Kidney (tissue), 22 donors: ENCODE measurements around the gene CFAP221. TPM values are rescaled to one million over a fixed set of nuclear protein-coding genes. Genes with fewer than 3 reads are reported as not detected.

Source experiments
- DNase-seq, 5 donors: peaks; one replicate each; pipeline ENCODE4 v3.0.0-alpha.2; 2013 to 2020
- FAIRE-seq: peaks from 2 replicates; lab custom pipeline; 2012; peaks lifted over from hg19 to GRCh38; lab: Jason Lieb, UNC
- H3K27ac ChIP-seq, 2 donors: one replicate each; pipeline ENCODE4 v1.7.0; 2013; ENCODE audit warnings: low read depth in 2 of 2, low read length in 2 of 2, inconsistent platforms in 1 of 2
- H3K27me3 ChIP-seq: one replicate; pipeline ENCODE4 v1.7.1; 2013; ENCODE audit warnings: low read length, inconsistent platforms; ENCODE audit not compliant: control insufficient read depth, insufficient read depth
- H3K36me3 ChIP-seq, 3 donors: one replicate each; pipeline versions ENCODE4 v1.7.0 to v1.7.1; 2013; ENCODE audit warnings: low read length in 3 of 3, control low read depth in 1 of 3, inconsistent platforms in 1 of 3; ENCODE audit not compliant: insufficient read depth in 3 of 3, control insufficient read depth in 2 of 3
- H3K4me1 ChIP-seq, 3 donors: one replicate each; pipeline versions ENCODE4 v1.7.0 to v1.7.1; 2013; ENCODE audit warnings: low read length in 3 of 3, inconsistent platforms in 1 of 3, low read depth in 1 of 3; ENCODE audit not compliant: control insufficient read depth in 2 of 3, insufficient read depth in 2 of 3
- H3K4me3 ChIP-seq, 3 donors: one replicate each; pipeline versions ENCODE4 v1.7.0 to v1.8.1; 2013; ENCODE audit warnings: low read length in 3 of 3, control low read depth in 1 of 3, inconsistent platforms in 1 of 3
- H3K9ac ChIP-seq, 3 donors: one replicate each; pipeline versions ENCODE4 v1.7.0 to v1.7.1; 2013; ENCODE audit warnings: low read length in 3 of 3, control low read depth in 1 of 3, inconsistent platforms in 1 of 3
- H3K9me3 ChIP-seq, 3 donors: one replicate each; pipeline versions ENCODE4 v1.7.0 to v1.7.1; 2013; ENCODE audit warnings: low read length in 3 of 3, control low read depth in 1 of 3, inconsistent platforms in 1 of 3; ENCODE audit not compliant: control insufficient read depth in 2 of 3, insufficient read depth in 1 of 3
- intact Hi-C: fragments of 100-400 bp; cut with DNase I; formaldehyde crosslinking; loops from one replicate; pipeline ENCODE4 v1.11.1; 2022
- long read RNA-seq, 10 donors: library from polyadenylated mRNA in 1 of 10; unstranded in 1 of 10; transcript quantifications; one replicate each; pipeline ENCODE4 v2.0.0 and lab custom pipeline, GENCODE V29; 2021 to 2026
- polyA plus RNA-seq: library from polyadenylated mRNA; stranded (reverse); fragments of 350-450 nt; fragmentation: Illumina TruSeq; extraction: RNeasy Lipid Tissue Mini Kit (QIAGEN cat#74804); gene quantifications from one replicate; pipeline ENCODE4 v1.2.3, GENCODE V29; 2014; ENCODE audit warnings: low read depth, low replicate concordance; ENCODE audit not compliant: insufficient read depth
- total RNA-seq: library from RNA; stranded (reverse); fragmentation: NEBNext Ultra II Directional; extraction: Animal tissue kit (Norgen Biotek cat#: 25700); gene quantifications from one replicate; pipeline ENCODE4 v1.2.1, GENCODE V29; 2021
- TF ChIP-seq, protein P1 (sequence below): IDR thresholded peaks from 3 replicates; pipeline ENCODE4 v1.5.1; 2012; ENCODE audit warnings: mild to moderate bottlenecking, moderate library complexity, borderline replicate concordance; ENCODE audit not compliant: insufficient read depth; ENCODE audit errors: extremely low read depth
- donor health status: control.
- donor health status: control.
- donor health status: control.
- donor health status: control.
- donor health status: control.
- donor health status: DM: yes; HTN: yes; CAD: no.
- donor health status: Normal renal cell carcinoma (clear cell type).

CFAP221 gene
- total RNA-seq, result 58.7 TPM
- polyA plus RNA-seq, result 15.9 TPM
- long read RNA-seq, donor 1, result 0 reads
- long read RNA-seq, donor 2, result 0 reads
- long read RNA-seq, donor 3, result 0 reads
- long read RNA-seq, donor 4, result 0 reads
- long read RNA-seq, donor 5, result 0 reads
- long read RNA-seq, donor 6, result 0 reads
- long read RNA-seq, donor 7, partial matches to known transcripts, result 13 of 28 reads
- long read RNA-seq, donor 7, other reads (novel, unspliced or antisense), result 14 of 28 reads
- long read RNA-seq, donor 8, result 0 reads
- long read RNA-seq, donor 9, result 0 reads
- long read RNA-seq, donor 10, result 0 reads

DNA sequence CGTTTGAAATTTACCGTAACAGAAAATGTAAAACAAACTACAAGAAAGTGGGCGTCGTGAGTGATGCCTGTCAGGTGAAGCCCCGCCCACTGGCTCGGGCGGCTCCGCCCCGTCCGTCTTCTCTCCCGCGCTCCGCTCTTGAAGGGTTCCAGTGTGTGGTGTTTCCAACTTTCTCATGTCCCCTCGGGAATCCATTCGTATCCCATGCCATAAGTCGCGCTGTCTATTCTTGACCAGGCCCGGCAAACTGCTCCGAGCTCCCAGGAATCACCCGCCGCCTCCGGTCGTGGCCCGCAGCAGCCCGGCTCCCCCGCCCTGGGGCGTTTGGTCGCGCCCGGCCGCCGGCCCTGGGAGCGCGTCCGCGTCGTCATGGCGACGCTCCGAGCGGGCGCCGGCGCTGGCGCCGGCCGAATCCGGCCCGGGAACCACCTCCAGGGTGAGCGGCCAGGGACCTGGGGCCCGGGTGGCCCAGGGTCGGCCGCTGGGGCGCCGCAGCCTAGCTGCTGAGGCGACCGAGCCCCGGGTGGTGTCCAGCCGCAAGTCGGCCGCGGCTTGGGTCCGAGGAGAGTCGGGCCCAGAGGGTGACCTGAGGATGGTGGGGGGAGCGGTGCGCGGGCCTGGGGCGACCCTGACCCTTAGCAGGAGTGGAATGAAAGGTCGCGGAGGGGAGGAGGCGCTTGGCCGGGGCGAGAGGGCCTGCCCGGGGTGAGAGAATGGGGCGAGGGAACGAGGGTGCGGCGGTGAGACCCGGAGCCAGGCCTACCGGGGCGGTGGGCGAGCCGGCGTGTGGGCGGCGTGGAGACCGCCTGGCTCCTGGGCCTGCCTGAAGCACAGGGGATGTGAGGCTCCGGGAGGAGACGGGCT is at the start of gene CFAP221:
Gene CFAP221, plus strand, starts transcription at position 375 of the 864 bp plus-strand sequence. CDS start 1,683 bp downstream, outside the sequence.
- peaks cover 0 to 4% (median 0%) of the 10 kb centered on the region in 3 donors for H3K9me3 ChIP-seq
- peak within 1 kb of the TSS; percentile 93 for H3K27ac ChIP-seq
- TF ChIP-seq, protein P1, sequence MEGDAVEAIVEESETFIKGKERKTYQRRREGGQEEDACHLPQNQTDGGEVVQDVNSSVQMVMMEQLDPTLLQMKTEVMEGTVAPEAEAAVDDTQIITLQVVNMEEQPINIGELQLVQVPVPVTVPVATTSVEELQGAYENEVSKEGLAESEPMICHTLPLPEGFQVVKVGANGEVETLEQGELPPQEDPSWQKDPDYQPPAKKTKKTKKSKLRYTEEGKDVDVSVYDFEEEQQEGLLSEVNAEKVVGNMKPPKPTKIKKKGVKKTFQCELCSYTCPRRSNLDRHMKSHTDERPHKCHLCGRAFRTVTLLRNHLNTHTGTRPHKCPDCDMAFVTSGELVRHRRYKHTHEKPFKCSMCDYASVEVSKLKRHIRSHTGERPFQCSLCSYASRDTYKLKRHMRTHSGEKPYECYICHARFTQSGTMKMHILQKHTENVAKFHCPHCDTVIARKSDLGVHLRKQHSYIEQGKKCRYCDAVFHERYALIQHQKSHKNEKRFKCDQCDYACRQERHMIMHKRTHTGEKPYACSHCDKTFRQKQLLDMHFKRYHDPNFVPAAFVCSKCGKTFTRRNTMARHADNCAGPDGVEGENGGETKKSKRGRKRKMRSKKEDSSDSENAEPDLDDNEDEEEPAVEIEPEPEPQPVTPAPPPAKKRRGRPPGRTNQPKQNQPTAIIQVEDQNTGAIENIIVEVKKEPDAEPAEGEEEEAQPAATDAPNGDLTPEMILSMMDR, result no peak
- no peaks in the 10 kb centered on the region for H3K27me3 ChIP-seq
- FAIRE-seq (no peak), DNase-seq (peak; percentile 85 to 91 (median 90))
- H3K4me1 ChIP-seq, result no peaks in the 10 kb centered on the region
- no peaks in the 10 kb centered on the region for H3K36me3 ChIP-seq
- peak within 1 kb of the TSS in 2 of 3 donors; percentile 71 to 72 for H3K9ac ChIP-seq
- intact Hi-C loops, result no loop called here
- peak within 1 kb of the TSS; percentile 68 to 76 (median 74) for H3K4me3 ChIP-seq

DNA sequence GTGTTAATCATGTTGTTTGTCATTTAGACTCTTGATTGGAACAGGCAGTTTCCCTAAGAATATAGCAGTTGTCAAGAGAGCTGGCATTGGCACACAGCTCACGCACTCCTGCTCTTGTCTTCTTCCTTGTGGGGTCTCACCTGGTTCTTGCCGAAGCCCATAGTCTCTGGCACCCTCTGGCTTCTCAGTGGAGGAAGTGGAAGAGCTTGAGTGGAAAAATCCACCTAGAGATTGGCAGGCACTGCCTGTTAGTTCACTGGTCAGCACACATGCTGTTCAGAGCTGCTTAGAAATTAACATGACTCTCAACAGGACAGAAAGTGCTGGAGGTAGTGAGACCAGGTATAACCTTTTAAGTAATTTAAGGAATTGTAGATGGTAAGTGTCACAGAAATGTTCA is 48.3 kb upstream of the CFAP221 start:
- TF ChIP-seq, protein P1, result peak; percentile 32
- DNase-seq (no peak), FAIRE-seq (peak; percentile 17)
- Histone ChIP-seq H3K9ac (peak overlapping the region in 1 of 3 donors; percentile 4), H3K36me3 (no peaks in the 10 kb centered on the region), H3K4me3 (no peak overlapping the region), H3K9me3 (peaks cover 0 to 10% (median 0%) of the 10 kb centered on the region in 3 donors), H3K27me3 (no peaks in the 10 kb centered on the region), H3K4me1 (peaks cover 0 to 9% (median 8%) of the 10 kb centered on the region in 3 donors), H3K27ac (peak overlapping the region; percentile 32 to 40)
- intact Hi-C loops, result no loop called here

DNA sequence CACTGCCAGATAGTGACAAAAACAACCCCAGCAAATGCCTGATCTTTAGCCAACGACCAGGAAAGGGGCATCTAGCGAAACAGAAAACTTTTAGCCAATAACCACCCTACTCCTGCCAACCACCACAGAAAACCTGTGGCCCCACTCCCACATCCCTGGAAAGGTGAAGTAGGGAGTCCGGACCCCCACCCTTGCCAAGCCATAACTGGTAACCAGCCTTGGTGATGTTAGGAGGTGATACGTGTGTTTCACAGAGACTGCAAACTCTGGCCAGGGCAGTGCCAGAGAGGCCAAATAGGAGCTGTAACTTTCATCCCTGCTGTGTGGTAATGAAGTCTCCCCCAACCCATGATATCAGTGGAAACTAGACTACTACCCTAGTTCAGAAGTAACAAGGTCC is 47.6 kb upstream of the CFAP221 start:
- intact Hi-C loops, result no loop called here
- no peak for FAIRE-seq
- Histone ChIP-seq H3K27me3 (no peaks in the 10 kb centered on the region), H3K4me3 (no peak overlapping the region), H3K9ac (peak overlapping the region in 1 of 3 donors; percentile 37), H3K36me3 (no peaks in the 10 kb centered on the region), H3K4me1 (peaks cover 0 to 8% (median 5%) of the 10 kb centered on the region in 3 donors), H3K27ac (peak overlapping the region in 1 of 2 donors; percentile 23), H3K9me3 (peaks cover 0 to 13% (median 0%) of the 10 kb centered on the region in 3 donors)
- TF ChIP-seq, protein P1, result no peak
- DNase-seq, result no peak
